ENCODE data around the gene HS3ST5.

DNA sequence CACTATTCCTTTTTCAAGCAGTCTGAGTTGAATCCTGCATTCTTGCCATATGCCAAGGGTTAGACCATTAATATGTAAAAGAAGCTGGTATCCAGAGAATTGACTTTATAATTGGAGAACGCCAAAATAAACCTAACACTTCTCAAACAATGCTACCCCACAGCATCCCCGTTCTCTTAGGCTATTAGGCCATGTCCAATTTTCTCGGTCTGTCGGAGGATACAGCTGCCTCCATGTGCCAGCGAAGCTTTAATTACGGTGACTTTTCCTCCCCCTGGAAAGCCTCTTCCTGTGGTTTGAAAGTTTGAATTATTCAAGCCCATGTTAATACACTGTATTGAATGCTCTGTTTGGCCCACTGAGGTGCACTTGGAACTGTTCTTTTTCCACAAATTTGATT is 60.5 kb downstream of the HS3ST5 start:
- TF ChIP-seq, protein P1, sequence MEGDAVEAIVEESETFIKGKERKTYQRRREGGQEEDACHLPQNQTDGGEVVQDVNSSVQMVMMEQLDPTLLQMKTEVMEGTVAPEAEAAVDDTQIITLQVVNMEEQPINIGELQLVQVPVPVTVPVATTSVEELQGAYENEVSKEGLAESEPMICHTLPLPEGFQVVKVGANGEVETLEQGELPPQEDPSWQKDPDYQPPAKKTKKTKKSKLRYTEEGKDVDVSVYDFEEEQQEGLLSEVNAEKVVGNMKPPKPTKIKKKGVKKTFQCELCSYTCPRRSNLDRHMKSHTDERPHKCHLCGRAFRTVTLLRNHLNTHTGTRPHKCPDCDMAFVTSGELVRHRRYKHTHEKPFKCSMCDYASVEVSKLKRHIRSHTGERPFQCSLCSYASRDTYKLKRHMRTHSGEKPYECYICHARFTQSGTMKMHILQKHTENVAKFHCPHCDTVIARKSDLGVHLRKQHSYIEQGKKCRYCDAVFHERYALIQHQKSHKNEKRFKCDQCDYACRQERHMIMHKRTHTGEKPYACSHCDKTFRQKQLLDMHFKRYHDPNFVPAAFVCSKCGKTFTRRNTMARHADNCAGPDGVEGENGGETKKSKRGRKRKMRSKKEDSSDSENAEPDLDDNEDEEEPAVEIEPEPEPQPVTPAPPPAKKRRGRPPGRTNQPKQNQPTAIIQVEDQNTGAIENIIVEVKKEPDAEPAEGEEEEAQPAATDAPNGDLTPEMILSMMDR (IDR thresholded peaks at IDR 0.05; ENCODE audit: low read length) = no peak
- no peak for TF ChIP-seq EZH2phosphoT487 (IDR thresholded peaks at IDR 0.05; ENCODE audit: low read length)

Data from MM.1S (cell line).